ENCODE data around the gene OR2M3. TPM values are rescaled to one million over a fixed set of nuclear protein-coding genes. Genes with fewer than 3 reads are reported as not detected.

Gene OR2M3
- total and polyA plus RNA-seq, 2 of the 4 experiments (the other 2 are of a cell fraction) = not detected

DNA sequence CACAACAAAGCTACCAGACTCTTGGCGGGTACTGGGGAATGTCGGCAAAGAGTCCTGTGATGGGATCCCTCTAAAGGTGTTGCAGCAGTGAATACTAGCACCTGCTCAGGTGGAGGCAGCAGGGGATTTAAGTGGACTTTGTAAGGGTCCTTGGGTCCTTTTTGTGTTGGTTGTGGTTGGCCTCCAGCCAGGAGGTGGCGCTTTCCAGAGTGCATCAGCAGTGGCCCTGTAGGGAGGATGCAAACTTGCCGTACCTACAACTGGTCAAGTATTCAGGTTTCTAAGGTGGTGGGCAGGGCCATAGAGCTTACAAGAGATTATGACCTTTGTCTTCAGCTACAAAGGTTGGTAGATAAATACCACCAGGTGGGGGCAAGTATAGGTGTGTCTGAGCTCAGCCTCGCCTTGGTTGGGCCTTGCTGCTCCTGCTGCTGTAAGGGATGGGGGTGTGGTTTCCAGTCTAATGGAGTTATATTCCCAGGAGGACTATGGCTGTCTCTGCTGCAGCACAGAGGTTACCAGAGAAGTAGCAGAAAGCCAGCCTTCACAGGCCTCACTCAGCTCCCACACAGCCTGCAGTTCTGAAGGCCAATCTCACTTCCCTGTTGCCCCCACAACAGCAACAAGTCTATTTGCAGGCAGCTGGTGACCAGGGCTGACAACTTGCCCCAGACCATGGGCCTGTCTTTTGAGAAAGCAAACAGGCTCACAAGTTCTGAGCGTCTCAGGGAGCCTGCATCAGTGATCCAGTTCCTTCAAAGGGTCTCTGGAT is 44.8 kb upstream of the OR2M3 start:
- BruUV-seq (replicated peaks) = no TSS peak

More for the DNA sequence above, 44.8 kb upstream of the OR2M3 start:
- H2AK9ac ChIP-seq (replicated peaks; ENCODE audit: low read depth, low read length, poor library complexity) = no peak overlapping the region
- intact Hi-C loops (cut with micrococcal nuclease) = no loop called here
- no peak overlapping the region for H4K91ac ChIP-seq (ENCODE audit: insufficient read depth, low read depth, low read length)
- no peak overlapping the region for H4K8ac ChIP-seq (ENCODE audit: low read depth in 2 of 2, low read length in 2 of 2)
- H3K79me1 ChIP-seq (ENCODE audit: low read depth in 1 of 2, low read length in 2 of 2) = no peaks in the 10 kb centered on the region
- in situ Hi-C loops (cut with MboI; ENCODE audit: low sequenced_read_pairs) = no loop called here
- 40% methylated on average over 1 of the region's 6 CpGs; no CpG with 5 or more reads in 1 of the 2 experiments for WGBS, 2 experiments (ENCODE audit: extremely low coverage in 2 of 2, insufficient read length in 1 of 2)
- H3K23ac ChIP-seq (ENCODE audit: low read depth, low read length) = no peak overlapping the region
- ATAC-seq (ENCODE audit: low read depth) (no peak), DNase-seq (no peak)
- no peak overlapping the region for H3K4me3 ChIP-seq (ENCODE audit: insufficient read depth, low read depth, low read length)
- no peaks in the 10 kb centered on the region for H3K27me3 ChIP-seq (ENCODE audit: control insufficient read depth, insufficient read depth, low read length)
- no peak overlapping the region for H3K18ac ChIP-seq (ENCODE audit: low read depth, low read length)
- H3K14ac ChIP-seq (replicated peaks; ENCODE audit: low read depth, low read length) = no peak overlapping the region
- no peak overlapping the region for H3K27ac ChIP-seq (ENCODE audit: insufficient read depth, low read length)
- dilution Hi-C loops (cut with HindIII; ENCODE audit: low sequenced_read_pairs, unreplicated experiment) = no loop called here
- no peak overlapping the region for H2AFZ ChIP-seq (replicated peaks; ENCODE audit: low read length, poor library complexity)
- no peak overlapping the region for H2AK5ac ChIP-seq (ENCODE audit: low read depth, low read length)
- TF ChIP-seq CEBPB (IDR thresholded peaks at IDR 0.05; ENCODE audit: low read depth, low read length) (no peak), SMC3 (IDR thresholded peaks at IDR 0.05; ENCODE audit: low read depth, low read length) (no peak), NFE2L2 (IDR thresholded peaks at IDR 0.05; ENCODE audit: low read depth, low read length) (no peak), POLR2A (IDR thresholded peaks at IDR 0.05; ENCODE audit: low read depth, low read length) (no peak)
- TF ChIP-seq, protein P1, sequence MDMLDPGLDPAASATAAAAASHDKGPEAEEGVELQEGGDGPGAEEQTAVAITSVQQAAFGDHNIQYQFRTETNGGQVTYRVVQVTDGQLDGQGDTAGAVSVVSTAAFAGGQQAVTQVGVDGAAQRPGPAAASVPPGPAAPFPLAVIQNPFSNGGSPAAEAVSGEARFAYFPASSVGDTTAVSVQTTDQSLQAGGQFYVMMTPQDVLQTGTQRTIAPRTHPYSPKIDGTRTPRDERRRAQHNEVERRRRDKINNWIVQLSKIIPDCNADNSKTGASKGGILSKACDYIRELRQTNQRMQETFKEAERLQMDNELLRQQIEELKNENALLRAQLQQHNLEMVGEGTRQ (IDR thresholded peaks at IDR 0.05; ENCODE audit: low read depth, low read length) = no peak
- no peak overlapping the region for H3K56ac ChIP-seq (ENCODE audit: extremely low read depth, insufficient read depth, low read length)
- no peak overlapping the region for H2BK20ac ChIP-seq (ENCODE audit: low read depth, low read length)
- no peak overlapping the region for H4K5ac ChIP-seq (ENCODE audit: low read depth, low read length)
- H3K36me3 ChIP-seq (ENCODE audit: control insufficient read depth, insufficient read depth, low read length) = no peaks in the 10 kb centered on the region
- no peaks in the 10 kb centered on the region for H4K20me1 ChIP-seq (ENCODE audit: insufficient read depth, low read length)
- no peaks in the 10 kb centered on the region for H3K4me1 ChIP-seq (ENCODE audit: control insufficient read depth, insufficient read depth, low read length)
- ChIA-PET CTCF (no interaction called here), POLR2A (ENCODE audit: unreplicated experiment) (no interaction called here)
- H3K4me2 ChIP-seq (ENCODE audit: low read depth, low read length) = no peak overlapping the region
- H3K9me3 ChIP-seq (ENCODE audit: control insufficient read depth, insufficient read depth, low read length) = peaks cover 12% of the 10 kb centered on the region
- no peak overlapping the region for H2BK5ac ChIP-seq (ENCODE audit: low read depth, low read length, poor library complexity, severe bottlenecking)
- H3K9me1 ChIP-seq (ENCODE audit: insufficient read depth, low read length) = no peaks in the 10 kb centered on the region
- H2BK15ac ChIP-seq (ENCODE audit: low read depth, low read length) = no peak overlapping the region
- H3K4ac ChIP-seq (ENCODE audit: low read depth, low read length) = no peak overlapping the region
- no peak overlapping the region for H2BK120ac ChIP-seq (ENCODE audit: low read depth, low read length)
- H3K9ac ChIP-seq (ENCODE audit: low read depth, low read length) = no peak overlapping the region
